CD4-positive, alpha-beta T cell treated with Interleukin-2 at 100 ng/mL for 4 hours (primary cell): Measurements from ENCODE around the gene KANK2.

Experiments
- DNase-seq: peaks from one replicate; pipeline ENCODE4 v3.0.0-alpha.2; 2020; ENCODE audit warnings: low spot score

Gene KANK2

DNA sequence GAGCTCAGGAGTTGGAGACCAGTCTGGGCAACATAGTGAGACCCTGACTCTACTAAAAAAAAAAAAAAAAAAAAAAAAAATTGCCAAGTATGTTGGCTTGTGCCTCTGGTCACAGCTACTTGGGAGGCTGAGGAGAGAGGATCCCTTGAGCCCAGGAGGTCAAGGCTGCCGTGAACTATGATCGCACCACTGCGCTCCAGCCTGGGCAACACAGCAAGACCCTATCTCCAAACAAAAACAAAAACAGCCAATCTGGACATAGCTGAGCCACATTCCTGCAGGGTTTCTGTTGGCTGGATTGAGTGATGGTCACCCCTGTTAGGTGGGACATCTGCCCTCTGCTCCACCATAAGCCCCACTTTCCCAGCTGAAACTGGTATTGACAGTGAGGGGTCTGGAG lies 28.5 kb upstream of the KANK2 start:
- no peak for DNase-seq

DNA sequence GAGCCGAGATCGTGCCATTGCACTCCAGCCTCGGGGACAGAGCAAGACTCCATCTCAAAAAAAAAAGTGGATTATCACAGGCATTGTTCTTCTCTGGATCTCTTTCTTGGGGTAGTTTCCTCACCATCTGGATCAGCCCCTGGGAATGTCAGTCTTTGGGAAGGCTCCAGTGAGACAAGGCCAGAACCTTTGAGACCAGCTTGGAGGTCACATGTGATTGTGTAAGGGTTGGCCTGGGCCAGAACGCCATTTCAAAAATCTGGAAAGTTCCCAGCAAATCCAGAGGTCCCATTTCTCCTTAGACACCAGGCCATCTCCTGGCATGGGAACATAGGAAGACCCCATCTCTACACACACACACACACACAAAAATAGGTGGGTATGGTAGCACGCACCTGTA lies 27.8 kb upstream of the KANK2 start:
- no peak for DNase-seq

GRCh38 chr19:11224429-11224828 lies 27.1 kb upstream of the KANK2 start:
- DNase-seq = no peak

- DNase-seq = no peak
These were observed 25.9 kb upstream of the KANK2 start for GRCh38 chr19:11223200-11223599.

DNA sequence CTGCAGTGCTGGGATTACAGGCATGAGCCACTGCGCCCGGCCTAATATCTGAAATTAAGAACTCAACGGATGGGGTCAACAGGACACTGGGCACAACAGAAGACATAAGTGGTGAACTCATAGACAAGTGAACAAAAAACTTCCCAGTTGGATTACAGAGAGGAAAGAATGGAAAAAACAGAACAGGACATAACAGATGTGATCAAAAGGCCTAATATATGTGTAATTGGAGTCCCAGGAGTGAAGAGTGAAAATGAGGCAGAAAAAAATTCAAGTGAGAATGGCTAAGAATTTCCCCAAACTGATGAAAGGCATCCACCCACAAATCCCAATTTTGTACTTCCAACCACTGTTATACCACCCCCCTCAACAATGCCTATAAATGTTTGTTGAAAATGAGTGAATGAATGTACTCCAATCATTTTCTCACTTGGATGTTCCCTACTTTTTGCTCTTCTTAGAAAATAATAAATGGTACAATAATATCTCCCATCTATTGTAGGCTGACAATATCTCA lies 23.8 kb upstream of the KANK2 start:
- DNase-seq = no peak

- no peak for DNase-seq
These were observed 17.0 kb upstream of the KANK2 start for GRCh38 chr19:11214387-11214786.

DNA sequence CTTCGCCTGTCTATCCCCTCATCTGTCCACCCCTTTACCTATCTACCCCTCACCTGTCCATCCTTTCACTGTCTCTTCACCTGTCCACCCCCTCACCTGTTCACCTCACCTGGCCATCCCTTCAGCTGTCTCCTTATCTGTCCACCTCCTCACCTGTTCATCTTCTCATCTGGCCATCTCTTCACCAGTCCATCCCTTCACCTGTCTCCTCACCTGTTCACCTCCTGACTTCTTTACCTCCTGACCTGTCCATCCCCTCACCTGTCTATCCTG lies 13.2 kb upstream of the KANK2 start:
- no peak for DNase-seq

- no peak for DNase-seq
These were observed 12.7 kb upstream of the KANK2 start for GRCh38 chr19:11209839-11210655.

DNA sequence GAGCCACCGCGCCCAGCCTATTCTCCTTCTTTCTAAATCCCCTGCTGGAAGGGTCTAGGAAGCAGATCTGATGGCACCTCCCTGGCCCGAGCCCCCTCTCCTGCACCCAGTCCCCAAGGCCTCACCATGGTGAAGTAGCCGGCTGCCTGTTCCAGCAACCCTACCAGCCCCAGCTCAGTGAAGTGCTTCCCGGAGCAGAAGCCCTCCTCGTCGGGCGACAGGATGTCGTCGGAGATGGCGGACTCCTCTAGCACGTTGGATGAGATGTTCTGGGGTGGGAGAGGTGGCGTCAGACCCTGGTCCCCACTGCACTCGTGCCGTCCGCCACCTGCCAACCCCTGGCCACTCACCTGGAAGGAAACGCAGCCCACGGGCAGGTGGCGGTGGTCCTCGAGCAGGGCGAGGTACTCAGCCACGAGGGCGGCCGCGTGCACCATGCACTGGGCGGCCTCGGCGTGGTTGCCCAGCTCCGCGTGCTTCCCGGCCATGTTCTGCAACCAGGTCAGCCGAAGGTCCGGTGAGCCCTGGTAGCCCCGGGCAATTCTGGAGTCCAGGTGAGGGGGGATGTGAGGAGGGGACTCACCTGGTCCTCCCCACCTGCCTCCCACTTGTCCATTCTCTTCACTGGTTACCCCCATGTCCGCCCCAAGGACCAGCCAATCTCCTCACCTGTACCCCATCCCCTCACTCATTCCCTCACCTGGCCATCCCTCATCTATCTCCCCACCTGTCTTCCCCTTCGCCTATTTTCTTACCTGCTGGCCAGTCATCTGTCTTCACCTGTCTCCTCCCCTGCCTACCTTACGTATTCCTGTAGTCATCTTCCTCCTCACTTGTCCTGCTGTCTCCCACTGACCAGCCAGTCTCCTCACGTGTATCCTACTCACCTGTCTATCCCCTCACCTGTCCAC lies 11.5 kb upstream of the KANK2 start:
- no peak for DNase-seq

DNA sequence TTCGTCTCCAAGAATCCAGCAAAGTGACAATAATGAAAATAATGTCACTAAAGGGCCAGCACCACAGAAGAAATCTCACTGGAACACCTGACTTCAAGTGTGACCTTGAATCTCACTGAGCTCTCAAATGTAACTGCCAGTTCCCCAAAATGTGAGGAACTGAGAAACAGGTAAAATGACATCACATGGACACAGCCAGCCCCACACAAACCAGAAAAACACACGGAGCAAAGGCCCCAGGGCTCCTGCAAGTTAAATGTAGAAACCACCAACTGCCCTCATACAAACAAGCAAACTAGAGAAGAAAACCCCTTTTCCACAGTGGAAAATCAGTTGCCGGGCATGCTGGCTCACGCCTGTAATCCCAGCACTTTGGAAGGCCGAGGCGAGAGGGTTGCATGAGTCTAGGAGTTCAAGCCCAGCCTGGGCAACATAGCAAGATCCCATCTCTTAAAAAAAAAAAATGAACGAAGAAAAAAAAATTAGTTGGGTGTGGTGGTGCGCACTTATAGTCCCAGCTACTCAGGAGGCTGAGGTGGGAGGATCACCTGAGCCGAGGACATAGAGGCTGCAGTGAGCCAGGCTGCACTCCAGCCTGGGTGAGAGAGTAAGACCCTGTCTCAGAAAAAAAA lies 8.7 kb upstream of the KANK2 start:
- no peak for DNase-seq

DNA sequence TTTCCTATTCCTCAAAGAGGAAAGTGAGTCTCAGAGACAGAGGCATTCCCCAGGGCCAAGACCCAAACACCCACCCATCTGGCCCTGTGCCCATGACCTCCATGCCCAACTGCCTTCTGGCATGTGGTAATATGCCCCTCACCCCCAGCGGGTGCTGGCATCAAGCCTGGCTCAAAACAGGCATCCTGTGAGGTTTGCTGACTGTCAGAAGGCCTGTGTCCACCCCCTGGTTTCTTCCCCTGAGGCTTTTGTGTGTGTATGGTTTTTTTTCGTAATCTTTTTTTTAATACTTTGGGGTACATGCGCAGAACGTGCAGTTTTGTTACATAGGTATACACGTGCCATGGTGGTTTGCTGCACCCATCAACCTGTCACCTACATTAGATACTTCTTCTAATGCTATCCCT lies 7.6 kb upstream of the KANK2 start:
- DNase-seq = no peak

DNA sequence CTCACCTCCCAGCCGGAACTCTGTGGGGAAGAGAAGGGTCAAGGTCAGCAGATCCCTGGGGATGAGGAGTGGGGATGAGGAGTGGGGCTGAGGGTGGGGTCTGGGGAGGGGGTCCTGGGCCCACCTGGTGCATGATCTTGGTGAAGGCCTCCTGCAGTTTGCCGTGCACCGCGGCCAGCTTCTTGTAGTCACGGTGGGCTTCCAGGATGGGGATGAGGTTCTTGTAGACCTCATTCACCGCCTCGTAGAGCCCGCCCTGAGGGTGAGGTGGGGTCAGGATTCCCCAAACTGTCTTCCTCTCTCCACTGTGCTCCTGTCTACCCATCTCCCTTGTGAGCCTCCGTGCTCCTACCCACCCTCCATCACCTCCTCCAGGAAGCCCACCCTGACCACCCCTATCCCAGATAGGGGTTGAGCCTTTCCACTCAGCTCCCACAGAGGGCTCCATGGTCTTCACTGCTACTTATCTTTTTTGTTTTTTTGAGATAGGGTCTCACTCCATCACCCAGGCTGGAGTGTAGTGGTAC lies 6.8 kb upstream of the KANK2 start:
- no peak for DNase-seq

- DNase-seq = peak; percentile 16
These were observed 6.1 kb upstream of the KANK2 start for GRCh38 chr19:11203194-11204075.

- DNase-seq = no peak
These were observed 5.3 kb upstream of the KANK2 start for GRCh38 chr19:11202488-11203193.

GRCh38 chr19:11201791-11202190 lies 4.4 kb upstream of the KANK2 start:
- no peak for DNase-seq

GRCh38 chr19:11200931-11201330 lies 3.6 kb upstream of the KANK2 start:
- no peak for DNase-seq

GRCh38 chr19:11200015-11200574 lies 2.8 kb upstream of the KANK2 start:
- DNase-seq = no peak

GRCh38 chr19:11199517-11199916 lies 2.2 kb upstream of the KANK2 start:
- DNase-seq = no peak

- no peak for DNase-seq
These were observed 1.6 kb upstream of the KANK2 start for GRCh38 chr19:11198769-11199424.

GRCh38 chr19:11198175-11198534 lies 810 bp upstream of the KANK2 start:
- DNase-seq = no peak
